Eye (tissue), 1 donor: Measurements from ENCODE around the gene KIF26B.

Experiments used
- DNase-seq: peaks from one replicate; pipeline ENCODE4 v3.0.0-alpha.2; 2015

The KIF26B gene

GRCh38 chr1:245211035-245211749 lies 56.4 kb downstream of the KIF26B start:
- no peak for DNase-seq

DNA sequence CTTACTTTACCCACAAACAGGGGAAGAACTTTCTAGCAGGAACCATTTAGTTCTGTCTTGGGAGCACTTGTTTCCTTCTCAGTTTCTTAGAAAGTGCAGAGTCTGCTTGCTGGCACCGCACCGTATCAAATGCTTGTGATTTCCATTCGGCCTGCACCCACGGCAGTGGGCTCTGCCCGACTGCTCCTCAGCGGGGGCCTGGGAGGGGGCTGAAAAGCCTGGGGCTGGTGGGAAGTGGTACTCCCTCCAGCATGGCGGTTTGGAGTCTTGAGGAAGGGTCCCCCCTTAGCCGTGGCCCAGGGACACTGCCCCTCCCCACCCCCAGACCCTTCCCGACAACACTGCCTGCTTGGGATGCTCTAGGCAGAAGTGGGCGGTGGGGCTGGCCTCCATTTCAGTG lies 57.0 kb downstream of the KIF26B start:
- DNase-seq, result no peak

DNA sequence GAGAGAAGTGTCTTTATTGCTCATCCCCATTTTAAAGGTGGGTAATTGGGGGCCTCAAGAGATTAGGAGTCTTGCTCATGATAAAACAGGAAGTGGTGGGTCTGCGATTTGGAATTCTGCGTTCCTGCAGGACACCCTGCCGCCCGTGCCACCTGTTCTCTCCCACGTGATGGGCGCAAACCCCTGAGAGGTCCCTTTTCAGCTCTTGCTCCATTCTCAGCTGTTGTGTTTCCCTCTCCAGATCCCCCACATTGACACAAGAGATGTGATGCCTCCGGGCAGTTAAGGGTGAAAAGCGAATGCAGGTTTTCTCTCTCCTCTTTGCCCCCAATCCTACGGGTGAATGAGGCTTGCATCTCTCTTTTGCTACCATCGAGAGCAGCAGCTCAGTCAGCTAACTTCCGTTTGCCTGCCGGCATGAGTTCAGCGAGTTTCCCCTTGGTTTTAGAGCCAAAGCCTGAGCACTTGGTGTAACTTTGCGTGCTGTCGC lies 57.5 kb downstream of the KIF26B start:
- DNase-seq, result no peak

GRCh38 chr1:245213066-245213831 lies 58.5 kb downstream of the KIF26B start:
- peak; percentile 74 for DNase-seq

DNA sequence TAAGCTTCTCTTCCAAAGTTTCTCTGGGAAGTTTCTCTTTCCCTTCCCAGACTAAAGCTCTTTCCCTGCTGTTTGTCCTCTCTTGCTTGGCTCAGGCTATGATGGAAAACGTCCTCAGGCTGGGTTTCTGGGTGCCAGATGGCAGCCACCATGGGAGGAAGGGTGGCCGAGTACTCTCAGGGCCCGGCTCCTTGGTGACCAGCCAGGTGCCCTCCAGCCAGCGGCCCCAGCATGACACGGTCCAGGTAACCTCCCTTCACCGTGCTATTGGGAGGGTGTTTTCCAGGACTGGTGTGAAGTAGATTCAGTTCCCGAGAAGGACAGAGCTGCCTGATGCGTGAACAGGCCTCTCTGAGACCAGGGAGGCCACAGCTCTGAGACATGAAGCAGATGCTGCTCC lies 60.3 kb downstream of the KIF26B start:
- no peak for DNase-seq

DNA sequence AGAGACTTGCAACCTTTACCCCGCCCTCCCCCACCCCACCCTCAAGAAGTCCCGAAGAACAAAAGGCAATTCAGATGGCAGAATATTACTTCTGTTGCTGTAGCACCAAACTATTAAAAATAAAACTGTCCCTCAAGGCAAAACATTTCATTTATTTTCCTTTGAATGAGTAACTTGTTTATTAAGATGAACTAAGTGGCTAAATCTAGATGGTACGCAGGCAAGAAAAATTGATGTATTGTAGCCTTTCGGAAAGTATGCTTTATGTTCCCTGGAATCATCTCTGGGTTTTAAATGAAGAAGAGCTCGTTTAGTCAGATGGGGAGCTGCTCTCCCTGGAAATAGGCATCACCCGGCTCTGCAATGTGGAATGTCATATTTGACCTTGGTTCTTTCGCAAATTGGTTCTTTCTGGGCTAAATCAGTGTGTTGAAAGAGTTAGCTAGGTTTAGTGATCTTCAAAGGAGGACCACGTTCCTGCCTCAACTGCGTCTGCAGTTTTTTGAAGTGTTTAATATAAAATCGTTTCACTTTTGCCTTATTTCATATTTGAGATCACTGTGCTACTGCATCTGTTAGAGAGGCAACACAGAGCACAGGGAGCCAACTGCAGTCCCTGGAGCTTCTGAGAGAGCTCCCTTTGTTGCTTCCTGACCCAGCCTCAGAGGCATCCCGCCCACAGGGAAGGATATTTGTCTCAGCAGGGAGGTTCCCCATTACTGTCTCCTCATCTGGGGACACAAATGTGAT lies 61.8 kb downstream of the KIF26B start:
- DNase-seq, result peak; percentile 70

- no peak for DNase-seq
Measured at GRCh38 chr1:245217853-245218608, 63.2 kb downstream of the KIF26B start.

- no peak for DNase-seq
Measured at GRCh38 chr1:245220381-245220985, 65.7 kb downstream of the KIF26B start.

DNA sequence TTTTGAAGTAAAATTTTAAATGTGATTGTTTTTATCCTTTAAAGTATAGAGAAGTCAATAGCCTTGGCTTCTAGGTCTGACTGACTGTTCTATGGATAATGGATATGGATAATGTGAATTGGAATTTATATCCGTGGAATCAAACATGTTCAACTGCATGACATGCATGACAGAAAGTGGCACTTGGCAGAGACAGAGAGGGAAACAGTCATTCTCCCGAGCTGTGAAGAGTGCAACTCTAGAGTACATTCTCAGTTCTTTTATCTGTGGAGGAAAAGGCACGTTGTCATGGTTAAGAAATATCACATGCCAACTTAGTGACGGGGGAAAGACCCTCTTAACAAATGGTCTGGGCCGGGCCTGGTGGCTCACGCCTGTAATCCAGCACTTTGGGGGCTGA lies 67.0 kb downstream of the KIF26B start:
- DNase-seq, result no peak

DNA sequence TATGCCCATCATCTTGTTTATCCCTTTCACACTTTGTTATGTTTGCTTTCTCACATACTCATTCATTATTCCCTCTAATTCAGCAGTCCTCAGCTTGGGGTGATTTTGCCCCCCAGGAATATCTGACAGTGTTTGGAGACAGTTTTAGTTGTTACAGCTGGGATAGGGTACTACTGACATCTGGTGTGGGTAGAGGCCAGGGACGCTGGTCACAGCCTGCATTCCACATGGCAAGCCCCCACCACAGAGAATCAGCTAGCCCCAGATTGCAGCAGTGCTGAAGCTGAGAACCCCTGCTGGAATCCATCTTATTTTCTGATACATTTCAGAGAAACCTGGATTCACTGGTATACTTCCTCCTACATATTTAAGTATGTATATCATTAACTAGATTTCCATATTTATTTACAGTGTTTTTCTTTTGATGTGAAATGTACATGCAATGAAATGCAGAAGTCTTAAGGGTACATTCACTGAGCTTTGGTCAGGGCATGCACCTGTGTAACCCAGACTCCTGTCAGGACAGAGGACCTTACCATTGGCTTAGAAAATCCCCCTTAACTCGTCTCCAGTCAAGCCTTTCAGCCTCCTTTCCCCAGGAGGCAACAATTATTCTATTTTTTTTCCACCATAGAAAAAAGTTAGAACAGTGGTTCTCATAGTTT lies 68.3 kb downstream of the KIF26B start:
- DNase-seq, result no peak

GRCh38 chr1:245225322-245226202 lies 70.8 kb downstream of the KIF26B start:
- DNase-seq, result peak; percentile 74

GRCh38 chr1:245226203-245226499 lies 71.4 kb downstream of the KIF26B start:
- DNase-seq, result no peak

GRCh38 chr1:245229051-245229450 lies 74.3 kb downstream of the KIF26B start:
- DNase-seq, result no peak

- DNase-seq, result peak; percentile 39
Measured at GRCh38 chr1:245232931-245233330, 78.1 kb downstream of the KIF26B start.

- peak; percentile 89 for DNase-seq
Measured at GRCh38 chr1:245234217-245235081, 79.7 kb downstream of the KIF26B start.

GRCh38 chr1:245235156-245235555 lies 80.4 kb downstream of the KIF26B start:
- no peak for DNase-seq

DNA sequence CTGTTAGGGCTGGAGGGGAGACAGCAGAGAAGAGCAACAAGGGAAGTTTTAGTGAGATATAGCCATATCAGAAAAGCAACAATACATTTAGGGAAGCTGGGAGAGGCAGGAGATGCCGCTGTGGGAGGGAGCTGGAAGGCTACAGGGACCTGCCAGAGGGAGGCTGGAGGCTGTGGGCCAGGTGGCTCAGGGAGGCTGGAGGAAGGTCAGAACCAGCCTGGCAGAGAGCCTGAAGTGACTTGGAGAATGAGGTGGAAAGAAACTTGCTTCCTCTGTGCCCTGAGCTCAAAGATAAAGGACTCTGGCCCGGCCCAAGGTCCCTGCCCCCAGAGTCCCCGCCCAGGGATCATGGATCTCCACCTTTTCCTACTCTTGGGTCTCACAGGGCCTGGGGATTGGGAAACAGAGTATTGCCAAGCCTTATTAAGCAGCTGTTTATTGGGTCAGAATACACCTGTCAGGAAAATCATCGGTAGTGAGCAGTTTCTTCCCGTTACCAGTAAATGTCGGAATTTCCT lies 85.9 kb downstream of the KIF26B start:
- no peak for DNase-seq

DNA sequence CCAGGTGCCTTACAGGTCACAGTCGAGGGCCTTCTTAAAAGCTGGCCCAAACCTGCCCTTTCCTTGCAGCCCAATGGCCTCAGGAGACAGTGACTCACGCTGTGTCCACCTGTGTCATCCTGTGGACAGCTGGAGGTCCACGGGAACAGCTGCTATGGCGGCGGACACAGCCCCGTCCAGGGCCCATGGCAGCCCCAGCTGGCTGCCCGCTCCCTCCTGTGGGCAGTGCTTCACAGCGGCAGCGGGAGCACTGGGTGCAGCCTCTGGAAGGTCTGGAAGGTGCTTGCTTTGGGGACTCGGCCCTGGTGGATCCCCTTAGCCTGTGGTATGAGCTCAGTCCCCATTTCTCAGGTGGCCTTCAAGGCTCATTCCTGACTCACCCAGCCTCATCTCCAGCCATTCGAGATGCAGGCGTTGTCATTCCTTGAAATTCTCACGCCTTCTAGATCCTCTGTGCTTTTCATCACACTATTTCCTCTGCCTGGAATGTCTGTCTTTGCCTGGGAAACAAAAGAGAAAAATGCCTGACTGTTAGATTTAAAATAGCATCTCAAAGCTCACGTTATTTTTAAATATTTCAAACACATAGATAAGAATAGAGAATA lies 86.8 kb downstream of the KIF26B start:
- DNase-seq, result no peak

DNA sequence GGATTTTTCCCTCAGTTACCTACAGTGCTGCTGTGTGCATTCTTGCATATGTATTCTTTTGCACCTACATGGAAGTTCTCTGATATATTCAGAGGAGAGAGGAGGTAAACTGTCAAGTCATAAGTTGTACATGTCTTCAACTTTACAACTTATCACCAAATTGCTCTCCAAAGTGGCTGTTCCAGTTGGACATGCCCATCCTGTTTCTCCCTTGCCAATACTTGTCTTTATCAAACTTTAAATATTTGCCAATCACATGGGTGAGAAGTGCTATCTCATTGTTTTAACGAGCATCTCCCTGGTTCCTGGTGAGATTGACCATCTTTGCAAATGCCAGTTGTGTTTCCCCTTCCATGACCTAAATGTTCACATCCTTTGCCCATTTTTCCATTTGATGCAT lies 88.2 kb downstream of the KIF26B start:
- no peak for DNase-seq
